ENCODE results near the gene GATA2.

DNA sequence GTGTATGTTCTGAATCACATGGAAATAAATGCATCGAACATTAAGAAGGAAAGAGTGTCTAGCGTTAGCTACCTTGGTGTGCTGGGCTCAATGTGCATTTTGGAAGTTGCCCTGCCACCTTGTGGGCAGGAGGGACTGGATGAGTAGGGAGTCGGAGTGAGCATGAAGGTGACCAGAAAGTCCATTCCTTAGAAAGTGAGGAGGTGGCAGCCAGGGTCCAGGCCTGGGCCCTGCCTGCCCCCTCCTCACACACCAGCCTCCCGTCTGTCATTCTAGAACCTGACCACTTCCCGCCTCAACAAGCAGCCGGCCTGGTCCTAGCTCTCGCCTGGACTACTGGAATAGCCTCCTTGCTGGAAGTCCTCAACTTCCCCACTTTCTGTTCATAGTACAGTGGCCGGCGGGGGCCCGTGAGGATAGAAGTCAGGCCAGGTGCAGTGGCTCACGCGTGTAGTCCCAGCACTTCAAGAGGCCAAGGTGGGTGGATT lies 10.2 kb upstream of the GATA2 start:
- TF ChIP-seq EP300 (IDR thresholded peaks at IDR 0.05) (no peak), POLR2A (IDR thresholded peaks at IDR 0.05) (no peak)
- TF ChIP-seq, protein P1, sequence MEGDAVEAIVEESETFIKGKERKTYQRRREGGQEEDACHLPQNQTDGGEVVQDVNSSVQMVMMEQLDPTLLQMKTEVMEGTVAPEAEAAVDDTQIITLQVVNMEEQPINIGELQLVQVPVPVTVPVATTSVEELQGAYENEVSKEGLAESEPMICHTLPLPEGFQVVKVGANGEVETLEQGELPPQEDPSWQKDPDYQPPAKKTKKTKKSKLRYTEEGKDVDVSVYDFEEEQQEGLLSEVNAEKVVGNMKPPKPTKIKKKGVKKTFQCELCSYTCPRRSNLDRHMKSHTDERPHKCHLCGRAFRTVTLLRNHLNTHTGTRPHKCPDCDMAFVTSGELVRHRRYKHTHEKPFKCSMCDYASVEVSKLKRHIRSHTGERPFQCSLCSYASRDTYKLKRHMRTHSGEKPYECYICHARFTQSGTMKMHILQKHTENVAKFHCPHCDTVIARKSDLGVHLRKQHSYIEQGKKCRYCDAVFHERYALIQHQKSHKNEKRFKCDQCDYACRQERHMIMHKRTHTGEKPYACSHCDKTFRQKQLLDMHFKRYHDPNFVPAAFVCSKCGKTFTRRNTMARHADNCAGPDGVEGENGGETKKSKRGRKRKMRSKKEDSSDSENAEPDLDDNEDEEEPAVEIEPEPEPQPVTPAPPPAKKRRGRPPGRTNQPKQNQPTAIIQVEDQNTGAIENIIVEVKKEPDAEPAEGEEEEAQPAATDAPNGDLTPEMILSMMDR (IDR thresholded peaks at IDR 0.05) = no peak
